Endothelial cell of umbilical vein (primary cell): ENCODE results near the gene SEMA5A. TPM values are rescaled to one million over a fixed set of nuclear protein-coding genes. Genes with fewer than 3 reads are reported as not detected.

ENCODE experiments used
- BruUV-seq: library from RNA; stranded (reverse); fragments of 400-500 nt; replicated peaks from 2 replicates; lab custom pipeline; 2021; lab: Mats Ljungman, UMichigan
- CTCF ChIA-PET: fragments of 300-600, 350-600 bp; sonication (Branson Sonifier 250); formaldehyde crosslinking; loops from one replicate; lab custom pipeline; 2021; ENCODE audit warnings: antibody characterized with exemption, inconsistent platforms; lab: Charles Lee
- POLR2A ChIA-PET: fragments of 300-600, 350-600 bp; sonication (Branson Sonifier 250); formaldehyde crosslinking; loops from one replicate; lab custom pipeline; 2021; ENCODE audit warnings: antibody characterized with exemption, inconsistent platforms; lab: Charles Lee
- DNase-seq: peaks from one replicate; pipeline ENCODE4 v3.0.0-alpha.2; 2011; ENCODE audit warnings: low read depth, low spot score
- FAIRE-seq: peaks from 2 replicates; lab custom pipeline; 2011; peaks lifted over from hg19 to GRCh38; lab: Jason Lieb, UNC
- H2AFZ ChIP-seq: 2 replicates; pipeline ENCODE4 v1.6.0; 2012; ENCODE audit warnings: low read depth, low read length, control low read depth, inconsistent platforms
- H3K27ac ChIP-seq: 2 replicates; pipeline ENCODE4 v1.5.1; 2011; ENCODE audit warnings: low read depth, mild to moderate bottlenecking, control low read depth, low read length, moderate library complexity; ENCODE audit not compliant: insufficient read depth
- H3K27me3 ChIP-seq, 2 experiments: 2 replicates each; pipeline versions ENCODE4 v1.6.0 to v1.6.1; 2011; ENCODE audit warnings: low read length in 2 of 2, mixed read lengths in 1 of 2; ENCODE audit not compliant: control insufficient read depth in 2 of 2, insufficient read depth in 2 of 2
- H3K36me3 ChIP-seq, 2 experiments: 2 replicates in 1 of 2; 3 replicates in 1 of 2; pipeline ENCODE4 v1.5.1; 2011; ENCODE audit warnings: low read length in 2 of 2, mild to moderate bottlenecking in 1 of 2, moderate library complexity in 1 of 2; ENCODE audit not compliant: control insufficient read depth in 2 of 2, insufficient read depth in 2 of 2; ENCODE audit errors: extremely low read depth in 1 of 2
- H3K4me1 ChIP-seq: 3 replicates; pipeline ENCODE4 v1.5.1; 2011; ENCODE audit warnings: mild to moderate bottlenecking, low read length; ENCODE audit not compliant: control insufficient read depth, insufficient read depth; ENCODE audit errors: extremely low read depth
- H3K4me2 ChIP-seq: 2 replicates; pipeline ENCODE4 v1.6.1; 2011; ENCODE audit warnings: low read length, control low read depth, mixed read lengths; ENCODE audit not compliant: insufficient read depth
- H3K4me3 ChIP-seq, 3 experiments: fragments of 200-600 bp in 1 of 3; sonication (generic), shearing (Covaris generic) in 1 of 3; replicated peaks in 1 of 3; 2 replicates each; pipeline ENCODE4 v1.5.1; 2011 to 2016; ENCODE audit warnings: control low read depth in 3 of 3, low read length in 3 of 3, mild to moderate bottlenecking in 2 of 3, inconsistent platforms in 1 of 3, low read depth in 1 of 3, moderate library complexity in 1 of 3; ENCODE audit not compliant: insufficient read depth in 1 of 3
- H3K79me2 ChIP-seq: 2 replicates; pipeline ENCODE4 v1.6.0; 2012; ENCODE audit warnings: low read length, inconsistent platforms; ENCODE audit not compliant: control insufficient read depth, insufficient read depth
- H3K9ac ChIP-seq: replicated peaks from 2 replicates; pipeline ENCODE3; 2011; ENCODE audit warnings: low read length, control low read depth; ENCODE audit not compliant: insufficient read depth; ENCODE audit errors: extremely low read depth
- H3K9me1 ChIP-seq: replicated peaks from 3 replicates; pipeline ENCODE4 v1.6.0; 2011; ENCODE audit warnings: mild to moderate bottlenecking, low read length; ENCODE audit not compliant: control insufficient read depth, insufficient read depth; ENCODE audit errors: extremely low read depth
- H3K9me3 ChIP-seq: replicated peaks from 2 replicates; pipeline ENCODE4 v1.5.1; 2012; ENCODE audit warnings: low read length, inconsistent platforms; ENCODE audit not compliant: control insufficient read depth, insufficient read depth
- H4K20me1 ChIP-seq: replicated peaks from 2 replicates; pipeline ENCODE3; 2011; ENCODE audit warnings: mild to moderate bottlenecking, low read length; ENCODE audit not compliant: control insufficient read depth, insufficient read depth; ENCODE audit errors: extremely low read depth
- CTCF ChIP-seq, 2 donors: IDR thresholded peaks; 1 replicate in 1 of 2; 2 replicates in 1 of 2; pipeline ENCODE4 v1.5.1; 2011; ENCODE audit warnings: low read length in 2 of 2, mild to moderate bottlenecking in 2 of 2, moderate library complexity in 2 of 2, control low read depth in 1 of 2, inconsistent platforms in 1 of 2, low read depth in 1 of 2; ENCODE audit not compliant: insufficient read depth in 1 of 2; ENCODE audit errors: extremely low read depth in 1 of 2
- EZH2 ChIP-seq: IDR thresholded peaks from 2 replicates; pipeline ENCODE4 v1.6.1; 2012; ENCODE audit warnings: borderline replicate concordance, low read depth, mild to moderate bottlenecking, moderate library complexity, low read length, inconsistent platforms; ENCODE audit not compliant: severe bottlenecking
- FOS ChIP-seq: IDR thresholded peaks from 2 replicates; pipeline ENCODE4 v1.6.1; 2011; ENCODE audit warnings: mild to moderate bottlenecking, low read length, moderate library complexity, borderline replicate concordance; ENCODE audit not compliant: insufficient read depth
- GATA2 ChIP-seq: IDR thresholded peaks from 2 replicates; pipeline ENCODE4 v1.7.0; 2011; ENCODE audit warnings: low read depth, mild to moderate bottlenecking, moderate library complexity, mixed read lengths, low read length; ENCODE audit not compliant: insufficient read length, insufficient read depth
- JUN ChIP-seq: IDR thresholded peaks from 2 replicates; pipeline ENCODE4 v1.6.1; 2011; ENCODE audit warnings: borderline replicate concordance, low read depth; ENCODE audit not compliant: insufficient read length, insufficient read depth
- MYC ChIP-seq: IDR thresholded peaks from one replicate; pipeline ENCODE4 v1.6.1; 2011; ENCODE audit warnings: mild to moderate bottlenecking, low read depth, low read length
- POLR2A ChIP-seq: IDR thresholded peaks from 2 replicates; pipeline ENCODE4 v1.6.1; 2012; ENCODE audit warnings: low read depth, mild to moderate bottlenecking, control low read depth, low read length
- POLR2AphosphoS5 ChIP-seq: IDR thresholded peaks from 2 replicates; pipeline ENCODE4 v1.6.1; 2012; ENCODE audit warnings: low read depth, mild to moderate bottlenecking, control low read depth, low read length, moderate library complexity; ENCODE audit not compliant: insufficient read depth
- dilution Hi-C: fragments of 300-500 bp; cut with MboI; formaldehyde crosslinking; loops from one replicate; pipeline ENCODE4 v1.15.0; 2019; ENCODE audit warnings: low sequenced_read_pairs; ENCODE audit not compliant: extremely low pct_ligation_motif_present
- intact Hi-C: fragments of 100-400 bp; cut with micrococcal nuclease; formaldehyde crosslinking; loops from one replicate; pipeline ENCODE4 v1.10.0; 2022
- polyA plus RNA-seq, 4 experiments: library from polyadenylated mRNA; depleted of rRNA in 3 of 4; stranded (reverse) in 3 of 4; unstranded in 1 of 4; fragments of >200 nt; gene quantifications; 2 replicates each; pipeline versions ENCODE4 v1.2.1 to v1.2.3, GENCODE V29; 2011 to 2012; ENCODE audit warnings: missing spikeins in 1 of 4
- total RNA-seq: library from RNA; stranded (reverse); gene quantifications from 2 replicates; pipeline ENCODE4 v1.2.3, GENCODE V29; 2021
- TF ChIP-seq, protein P1 (sequence below): IDR thresholded peaks from 2 replicates; pipeline ENCODE4 v1.6.1; 2011; ENCODE audit not compliant: insufficient read depth, insufficient read length

SEMA5A gene
- total and polyA plus RNA-seq, 2 donors (not counting 3 experiments of a cell fraction or from before 2014, with no cell fraction given), result 0.04 to 0.06 TPM

- Histone ChIP-seq H3K9ac (no peak overlapping the region), H3K4me1 (no peaks in the 10 kb centered on the region), H3K27me3 (no peaks in the 10 kb centered on the region), H3K9me1 (no peaks in the 10 kb centered on the region), H2AFZ (no peak overlapping the region), H3K9me3 (no peaks in the 10 kb centered on the region), H3K4me3 (no peak overlapping the region), H3K36me3 (no peaks in the 10 kb centered on the region), H4K20me1 (no peaks in the 10 kb centered on the region), H3K79me2 (no peaks in the 10 kb centered on the region), H3K27ac (no peak overlapping the region), H3K4me2 (no peak overlapping the region)
- TF ChIP-seq EZH2 (no peak), GATA2 (no peak), FOS (no peak), POLR2AphosphoS5 (no peak), CTCF (IDR thresholded peaks at IDR 0.05; ENCODE audit: extremely low read depth in 1 of 2, insufficient read depth in 1 of 2, low read depth in 1 of 2, low read length in 2 of 2) (no peak), POLR2A (no peak), JUN (no peak), MYC (no peak)
- TF ChIP-seq, protein P1, sequence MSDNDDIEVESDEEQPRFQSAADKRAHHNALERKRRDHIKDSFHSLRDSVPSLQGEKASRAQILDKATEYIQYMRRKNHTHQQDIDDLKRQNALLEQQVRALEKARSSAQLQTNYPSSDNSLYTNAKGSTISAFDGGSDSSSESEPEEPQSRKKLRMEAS, result no peak
- ChIA-PET POLR2A (no interaction called here), CTCF (no interaction called here)
- FAIRE-seq (no peak), DNase-seq (no peak)
- intact Hi-C loops (no loop called here), dilution Hi-C loops (no loop called here)
- BruUV-seq, result no TSS peak
Measured at GRCh38 chr5:9365512-9365911, 180.4 kb downstream of the SEMA5A start.
